Measurements from ENCODE around the gene HHAT. TPM values are rescaled to one million over a fixed set of nuclear protein-coding genes. Genes with fewer than 3 reads are reported as not detected.

The HHAT gene
- total and polyA plus RNA-seq, 4 donors = 1.2 to 11.3 (median 3.8) TPM

- Histone ChIP-seq H3K36me3 (ENCODE audit: control insufficient read depth in 4 of 4, insufficient read depth in 4 of 4, low read length in 4 of 4) (no peaks in the 10 kb centered on the region), H3K4me3 (no peak overlapping the region), H3K4me1 (ENCODE audit: control insufficient read depth in 5 of 5, insufficient read depth in 5 of 5, low read length in 5 of 5) (peaks cover 0 to under 1% (median 0%) of the 10 kb centered on the region in 5 donors), H3K9ac (ENCODE audit: insufficient read depth in 1 of 2, low read length in 2 of 2) (no peak overlapping the region), H3K27me3 (ENCODE audit: control insufficient read depth in 3 of 3, insufficient read depth in 3 of 3, low read length in 2 of 3) (no peaks in the 10 kb centered on the region), H3K27ac (ENCODE audit: low read depth in 1 of 2, low read length in 1 of 2) (no peak overlapping the region), H3K9me3 (ENCODE audit: control insufficient read depth in 4 of 4, insufficient read depth in 3 of 4, low read length in 3 of 4) (no peaks in the 10 kb centered on the region)
- ATAC-seq (ENCODE audit: insufficient read depth, low FRiP score) = no peak
- WGBS, 2 donors = 88 to 90% methylated on average over 1 of the region's 1 CpG
- no peak for TF ChIP-seq CTCF (IDR thresholded peaks at IDR 0.05; ENCODE audit: control extremely low read depth, extremely low read depth)
- no peak for DNase-seq
These were observed 203.5 kb downstream of the HHAT start for GRCh38 chr1:210532223-210532598.

GRCh38 chr1:210535761-210536160 is 207.1 kb downstream of the HHAT start:
- DNase-seq (no peak), ATAC-seq (ENCODE audit: insufficient read depth, low FRiP score) (no peak)
- 65 to 88% methylated on average over 4 of the region's 4 CpGs for WGBS, 2 donors

GRCh38 chr1:210536254-210536961 is 207.7 kb downstream of the HHAT start:
- H3K36me3 ChIP-seq (ENCODE audit: control insufficient read depth in 4 of 4, insufficient read depth in 4 of 4, low read length in 4 of 4) = no peaks in the 10 kb centered on the region
- WGBS, 2 donors = 74 to 84% methylated on average over 4 of the region's 4 CpGs
- DNase-seq (no peak), ATAC-seq (ENCODE audit: insufficient read depth, low FRiP score) (no peak)
- no peak overlapping the region for H3K4me3 ChIP-seq
- no peak for TF ChIP-seq CTCF (IDR thresholded peaks at IDR 0.05; ENCODE audit: control extremely low read depth, extremely low read depth)
- H3K9me3 ChIP-seq (ENCODE audit: control insufficient read depth in 4 of 4, insufficient read depth in 3 of 4, low read length in 3 of 4) = no peaks in the 10 kb centered on the region
- no peak overlapping the region for H3K9ac ChIP-seq (ENCODE audit: insufficient read depth in 1 of 2, low read length in 2 of 2)
- H3K27me3 ChIP-seq (ENCODE audit: control insufficient read depth in 3 of 3, insufficient read depth in 3 of 3, low read length in 2 of 3) = no peaks in the 10 kb centered on the region
- no peak overlapping the region for H3K27ac ChIP-seq (ENCODE audit: low read depth in 1 of 2, low read length in 1 of 2)
- no peaks in the 10 kb centered on the region for H3K4me1 ChIP-seq (ENCODE audit: control insufficient read depth in 5 of 5, insufficient read depth in 5 of 5, low read length in 5 of 5)

More at GRCh38 chr1:210535761-210536160, 207.1 kb downstream of the HHAT start:
- Histone ChIP-seq H3K9ac (ENCODE audit: insufficient read depth in 1 of 2, low read length in 2 of 2) (no peak overlapping the region), H3K27ac (ENCODE audit: low read depth in 1 of 2, low read length in 1 of 2) (no peak overlapping the region), H3K4me1 (ENCODE audit: control insufficient read depth in 5 of 5, insufficient read depth in 5 of 5, low read length in 5 of 5) (no peaks in the 10 kb centered on the region), H3K9me3 (ENCODE audit: control insufficient read depth in 4 of 4, insufficient read depth in 3 of 4, low read length in 3 of 4) (no peaks in the 10 kb centered on the region), H3K36me3 (ENCODE audit: control insufficient read depth in 4 of 4, insufficient read depth in 4 of 4, low read length in 4 of 4) (no peaks in the 10 kb centered on the region), H3K27me3 (ENCODE audit: control insufficient read depth in 3 of 3, insufficient read depth in 3 of 3, low read length in 2 of 3) (no peaks in the 10 kb centered on the region), H3K4me3 (no peak overlapping the region)
- no peak for TF ChIP-seq CTCF (IDR thresholded peaks at IDR 0.05; ENCODE audit: control extremely low read depth, extremely low read depth)

- TF ChIP-seq CTCF (IDR thresholded peaks at IDR 0.05; ENCODE audit: control extremely low read depth, extremely low read depth) = no peak
- Histone ChIP-seq H3K27ac (ENCODE audit: low read depth in 1 of 2, low read length in 1 of 2) (no peak overlapping the region), H3K9ac (ENCODE audit: insufficient read depth in 1 of 2, low read length in 2 of 2) (no peak overlapping the region), H3K27me3 (ENCODE audit: control insufficient read depth in 3 of 3, insufficient read depth in 3 of 3, low read length in 2 of 3) (no peaks in the 10 kb centered on the region), H3K4me1 (ENCODE audit: control insufficient read depth in 5 of 5, insufficient read depth in 5 of 5, low read length in 5 of 5) (no peaks in the 10 kb centered on the region), H3K36me3 (ENCODE audit: control insufficient read depth in 4 of 4, insufficient read depth in 4 of 4, low read length in 4 of 4) (no peaks in the 10 kb centered on the region), H3K4me3 (no peak overlapping the region), H3K9me3 (ENCODE audit: control insufficient read depth in 4 of 4, insufficient read depth in 3 of 4, low read length in 3 of 4) (no peaks in the 10 kb centered on the region)
- WGBS, 2 donors = 47 to 78% methylated on average over 3 of the region's 3 CpGs
- ATAC-seq (ENCODE audit: insufficient read depth, low FRiP score) (no peak), DNase-seq (no peak)
These were observed 211.6 kb downstream of the HHAT start for GRCh38 chr1:210540288-210540687.
